Measurements from ENCODE around the gene GRIN3B. TPM values are rescaled to one million over a fixed set of nuclear protein-coding genes. Genes with fewer than 3 reads are reported as not detected.

The GRIN3B gene
- total and polyA plus RNA-seq, 2 of the 8 experiments (the other 6 are each of a cell fraction or from before 2014, with no cell fraction given), result 0.45 to 1.0 TPM

GRCh38 chr19:982567-983170 is 17.6 kb upstream of the GRIN3B start:
- H3K14ac ChIP-seq (ENCODE audit: insufficient read length), result no peak overlapping the region
- DNase-seq (ENCODE audit: low read depth in 1 of 2, low spot score in 2 of 2) (peak; percentile 50 to 95), FAIRE-seq (no peak)
- peaks cover 5% of the 10 kb centered on the region for H3K79me1 ChIP-seq (ENCODE audit: low read depth, low read length)
- H3K4me1 ChIP-seq (replicated peaks in 1 of 4; ENCODE audit: control insufficient read depth in 3 of 4, insufficient read depth in 4 of 4, low read length in 3 of 4), result peaks cover 0 to 18% (median 12%) of the 10 kb centered on the region in 4 experiments; a peak in 5 of 7 replicates
- no peak overlapping the region for H3K18ac ChIP-seq (ENCODE audit: extremely low read depth, low read length)
- H4K91ac ChIP-seq (replicated peaks; ENCODE audit: insufficient read length, low read length), result no peak overlapping the region
- H2AK5ac ChIP-seq (ENCODE audit: low read depth, low read length), result no peak overlapping the region
- H3K4ac ChIP-seq (replicated peaks; ENCODE audit: insufficient read length, low read depth, low read length), result no peak overlapping the region
- H3K23me2 ChIP-seq (ENCODE audit: low read depth, low read length), result peaks cover 4% of the 10 kb centered on the region; the same call in 1 of the 2 replicates
- no peak overlapping the region for H2BK20ac ChIP-seq (ENCODE audit: low read length)
- POLR2A ChIA-PET (ENCODE audit: partially characterized antibody), result interaction anchor here (0.6 to 2.9 kb wide), 5 partner anchors 9 to 111 kb away, joined by 3 to 8 read pairs (median 4); partner anchors contain the start of gene CNN2
- no peaks in the 10 kb centered on the region for H3K9me3 ChIP-seq (ENCODE audit: insufficient read depth in 2 of 2, low read depth in 1 of 2, low read length in 1 of 2)
- peak overlapping the region; percentile 90 for H4K8ac ChIP-seq (ENCODE audit: extremely low read depth, insufficient read depth, low read length)
- H2BK5ac ChIP-seq (ENCODE audit: low read depth, low read length), result no peak overlapping the region
- no peak overlapping the region for H4K5ac ChIP-seq (ENCODE audit: insufficient read length, low read depth, low read length)
- H2BK15ac ChIP-seq (ENCODE audit: low read length), result no peak overlapping the region
- WGBS, 2 experiments (ENCODE audit: extremely low coverage in 1 of 2, insufficient coverage in 1 of 2, insufficient read length in 1 of 2, insufficient replicate concordance in 2 of 2, low coverage in 1 of 2, low lambda C conversion rate in 2 of 2, missing lambda C conversion rate in 1 of 2), result 12% methylated on average over 43 of the region's 46 CpGs; no CpG with 5 or more reads in 1 of the 2 experiments
- CTCF ChIA-PET (ENCODE audit: partially characterized antibody), result interaction anchor here (0.7 to 7.3 kb wide), 17 partner anchors 9 to 182 kb away, joined by 3 to 113 read pairs (median 4); partner anchors contain the start of gene ARHGAP45
- peaks cover 0 to 17% of the 10 kb centered on the region in 2 experiments; a peak in 2 of 4 replicates for H3K79me2 ChIP-seq (ENCODE audit: control insufficient read depth in 1 of 2, insufficient read depth in 2 of 2, low read length in 2 of 2)
- no peaks in the 10 kb centered on the region for H3K27me3 ChIP-seq (replicated peaks in 1 of 4; ENCODE audit: control insufficient read depth in 3 of 4, extremely low read depth in 1 of 4, insufficient read depth in 3 of 4, low read length in 3 of 4)
- no peak overlapping the region; the same call in 1 of the 2 replicates for H2AFZ ChIP-seq (ENCODE audit: low read length)
- no peak overlapping the region for H3K9ac ChIP-seq (replicated peaks in 1 of 4; ENCODE audit: extremely low read depth in 1 of 4, low read depth in 3 of 4, low read length in 3 of 4)
- H3K27ac ChIP-seq (ENCODE audit: low read depth, low read length), result no peak overlapping the region
- peak overlapping the region in 1 of 2 experiments; percentile 62; a peak in 3 of 4 replicates for H3K4me2 ChIP-seq (ENCODE audit: insufficient read depth in 1 of 2, low read depth in 2 of 2, low read length in 2 of 2)
- no peak overlapping the region for H2BK12ac ChIP-seq (ENCODE audit: low read depth, low read length)
- peaks cover 5 to 11% (median 8%) of the 10 kb centered on the region in 4 experiments; a peak in 4 of 8 replicates for H3K36me3 ChIP-seq (ENCODE audit: control insufficient read depth in 2 of 4, insufficient read depth in 4 of 4, low read length in 3 of 4)
- H3K23ac ChIP-seq (ENCODE audit: insufficient read length), result no peak overlapping the region
- H3K4me3 ChIP-seq (ENCODE audit: extremely low read depth in 1 of 4, insufficient read depth in 2 of 4, low read depth in 3 of 4, low read length in 4 of 4), result peak overlapping the region in 1 of 4 experiments; percentile 36; a peak in 1 of 8 replicates
- peak overlapping the region; percentile 54 for H2BK120ac ChIP-seq (replicated peaks; ENCODE audit: low read depth, low read length)
- no peaks in the 10 kb centered on the region for H4K20me1 ChIP-seq (replicated peaks in 1 of 2; ENCODE audit: control insufficient read depth in 1 of 2, insufficient read depth in 2 of 2, low read length in 2 of 2)
- no peak overlapping the region for H3K56ac ChIP-seq (replicated peaks; ENCODE audit: insufficient read length, low read depth, low read length)
- TF ChIP-seq SP2 (IDR thresholded peaks at IDR 0.05; ENCODE audit: low read length) (no peak), KDM1A (IDR thresholded peaks at IDR 0.05; ENCODE audit: borderline replicate concordance, low read length) (peak; percentile 74; the same call in 1 of the 2 replicates), CTCF (IDR thresholded peaks at IDR 0.05; ENCODE audit: control extremely low read depth in 1 of 3, insufficient read depth in 1 of 3, low read depth in 1 of 3, low read length in 3 of 3) (peak; percentile 77 to 98 (median 92)), SUZ12 (IDR thresholded peaks at IDR 0.05; ENCODE audit: low read length) (no peak), GABPA (IDR thresholded peaks at IDR 0.05; ENCODE audit: borderline replicate concordance, insufficient read depth, low read length) (peak; percentile 81; the same call in 1 of the 2 replicates), CTBP2 (IDR thresholded peaks at IDR 0.05; ENCODE audit: borderline replicate concordance, insufficient read depth, insufficient read length, low read length) (no peak), CREB1 (IDR thresholded peaks at IDR 0.05) (no peak), HDAC2 (IDR thresholded peaks at IDR 0.05; ENCODE audit: borderline replicate concordance in 1 of 2, low read depth in 2 of 2, low read length in 2 of 2) (no peak), KDM5A (IDR thresholded peaks at IDR 0.05; ENCODE audit: low read length) (no peak)

Data from H1 (cell line).